HG02870 (cell line): ENCODE measurements around the gene RASSF10.

Source experiments
- ATAC-seq: cut with Tn5 transposase; IDR thresholded peaks from one replicate; pipeline ENCODE4 v1.9.1; 2021; ENCODE audit warnings: mild to moderate bottlenecking, moderate library complexity; ENCODE audit not compliant: unreplicated experiment

Gene RASSF10

GRCh38 chr11:13053255-13053917 is 44.3 kb downstream of the RASSF10 start:
- ATAC-seq = no peak

GRCh38 chr11:13054278-13054677 is 45.2 kb downstream of the RASSF10 start:
- no peak for ATAC-seq

GRCh38 chr11:13055200-13055599 is 46.1 kb downstream of the RASSF10 start:
- no peak for ATAC-seq

- ATAC-seq = no peak
Observed at GRCh38 chr11:13061294-13061990, 52.3 kb downstream of the RASSF10 start.
